Testis (tissue), 3 donors: ENCODE results near the gene PKIG. TPM values are rescaled to one million over a fixed set of nuclear protein-coding genes. Genes with fewer than 3 reads are reported as not detected.

ENCODE experiments used
- DNase-seq: peaks from one replicate; pipeline ENCODE4 v3.0.0-alpha.2; 2019
- H3K27ac ChIP-seq, 2 donors: fragments of 200-600 bp; sonication (generic); one replicate each; pipeline ENCODE4 v1.5.1; 2019
- H3K27me3 ChIP-seq: fragments of 200-600 bp; sonication (generic); one replicate; pipeline ENCODE4 v1.5.1; 2019
- H3K36me3 ChIP-seq: fragments of 200-600 bp; sonication (generic); one replicate; pipeline ENCODE4 v1.5.1; 2017; ENCODE audit warnings: low read depth; ENCODE audit errors: missing control alignments
- H3K4me1 ChIP-seq: fragments of 200-600 bp; sonication (generic); one replicate; pipeline ENCODE4 v1.5.1; 2019
- H3K4me3 ChIP-seq, 2 donors: fragments of 200-600 bp; sonication (generic); one replicate each; pipeline ENCODE4 v1.5.1; 2017 to 2019
- H3K9me3 ChIP-seq: fragments of 200-600 bp; sonication (generic); one replicate; pipeline ENCODE4 v1.5.1; 2017
- POLR2A ChIP-seq: fragments of 450-650 bp; IDR thresholded peaks from one replicate; pipeline ENCODE4 v1.6.1; 2017; ENCODE audit warnings: antibody characterized with exemption, mild to moderate bottlenecking, moderate library complexity
- WGBS, 2 donors: methylation state at CpG; one replicate each; pipeline ENCODE4 v1.1.5; 2018; 5-methylcytosine and 5-hydroxymethylcytosine counted together
- intact Hi-C: fragments of 100-400 bp; cut with DNase I; formaldehyde crosslinking; loops from one replicate; pipeline ENCODE4 v1.15.1; 2023; ENCODE audit warnings: low total_unique reads
- polyA plus RNA-seq: library from polyadenylated mRNA; stranded (reverse); fragments of 350-450 nt; fragmentation: Illumina TruSeq; extraction: RNeasy Lipid Tissue Mini Kit (QIAGEN cat#74804); gene quantifications from one replicate; pipeline ENCODE4 v1.2.3, GENCODE V29; 2014; ENCODE audit warnings: low read depth, low replicate concordance; ENCODE audit not compliant: insufficient read depth
- total RNA-seq, 2 donors: library from RNA; depleted of rRNA; stranded (reverse); fragments of >200 nt; gene quantifications; one replicate each; pipeline ENCODE4 v1.2.3, GENCODE V29; 2016
- TF ChIP-seq, protein P1 (sequence below), 3 experiments: fragments of 450-650 bp in 2 of 3; fragments of 200-600 bp in 1 of 3; sonication (generic) in 1 of 3; IDR thresholded peaks; one replicate each; pipeline ENCODE4 v1.5.1; 2016 to 2019; ENCODE audit warnings: antibody characterized with exemption in 3 of 3, mild to moderate bottlenecking in 2 of 3, moderate library complexity in 1 of 3

PKIG gene
- total and polyA plus RNA-seq, 3 donors from 2014 or later = 66.6 to 180 (median 70.4) TPM

DNA sequence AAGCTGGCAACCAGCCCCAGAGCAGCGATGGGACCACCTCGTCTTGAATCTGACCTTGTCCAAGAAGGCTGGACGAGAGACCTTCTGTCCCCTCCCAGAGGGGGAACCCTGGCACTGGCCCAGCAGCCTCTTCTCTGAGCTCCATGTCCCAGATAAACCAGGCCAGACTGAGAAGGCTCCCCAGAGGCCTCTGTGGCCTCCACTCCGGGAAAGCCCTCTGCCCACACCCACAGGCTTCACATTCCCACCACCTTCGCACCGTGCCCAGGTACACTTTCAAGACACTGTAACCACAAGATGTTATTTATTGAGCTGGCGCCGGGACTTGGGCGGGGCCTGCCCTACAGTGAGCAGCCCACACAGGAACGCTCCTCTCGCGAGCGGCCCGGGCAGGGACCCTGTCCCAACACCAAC lies 35.9 kb downstream of the PKIG start:
- 65 to 82% methylated on average over 13 to 14 of the region's 14 CpGs for WGBS, 2 donors

DNA sequence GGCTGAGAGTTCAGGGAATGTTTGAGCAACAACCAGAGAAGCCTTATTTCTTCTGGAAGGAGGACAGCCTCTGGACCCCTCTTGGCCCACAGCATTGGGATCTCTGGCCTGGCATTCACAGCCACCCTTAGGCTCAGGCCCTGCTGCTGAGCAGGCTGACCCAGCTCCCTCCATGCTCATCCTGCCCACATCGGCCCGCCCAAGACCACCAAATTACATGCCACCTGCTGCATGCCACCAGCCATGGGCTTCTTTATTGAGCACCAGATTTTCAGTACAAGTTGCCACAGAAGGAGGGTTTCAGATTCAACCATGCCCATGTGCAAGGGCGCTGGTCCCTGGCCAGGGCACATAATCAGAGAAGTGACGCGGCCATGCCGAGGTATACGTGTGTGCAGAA lies 36.9 kb downstream of the PKIG start:
- Histone ChIP-seq H3K4me3 (no peak overlapping the region), H3K36me3 (no peaks in the 10 kb centered on the region), H3K4me1 (peaks cover 10% of the 10 kb centered on the region), H3K27me3 (no peaks in the 10 kb centered on the region), H3K9me3 (no peaks in the 10 kb centered on the region), H3K27ac (no peak overlapping the region)
- no peak for DNase-seq
- 96 to 97% methylated on average over 5 to 7 of the region's 7 CpGs for whole genome bisulfite sequencing, 2 donors
- intact Hi-C loops = loop anchor here (10.0 kb wide), 1 partner anchor 144 kb away; the partner anchor contains the start of gene TTPAL
- TF ChIP-seq, protein P1, sequence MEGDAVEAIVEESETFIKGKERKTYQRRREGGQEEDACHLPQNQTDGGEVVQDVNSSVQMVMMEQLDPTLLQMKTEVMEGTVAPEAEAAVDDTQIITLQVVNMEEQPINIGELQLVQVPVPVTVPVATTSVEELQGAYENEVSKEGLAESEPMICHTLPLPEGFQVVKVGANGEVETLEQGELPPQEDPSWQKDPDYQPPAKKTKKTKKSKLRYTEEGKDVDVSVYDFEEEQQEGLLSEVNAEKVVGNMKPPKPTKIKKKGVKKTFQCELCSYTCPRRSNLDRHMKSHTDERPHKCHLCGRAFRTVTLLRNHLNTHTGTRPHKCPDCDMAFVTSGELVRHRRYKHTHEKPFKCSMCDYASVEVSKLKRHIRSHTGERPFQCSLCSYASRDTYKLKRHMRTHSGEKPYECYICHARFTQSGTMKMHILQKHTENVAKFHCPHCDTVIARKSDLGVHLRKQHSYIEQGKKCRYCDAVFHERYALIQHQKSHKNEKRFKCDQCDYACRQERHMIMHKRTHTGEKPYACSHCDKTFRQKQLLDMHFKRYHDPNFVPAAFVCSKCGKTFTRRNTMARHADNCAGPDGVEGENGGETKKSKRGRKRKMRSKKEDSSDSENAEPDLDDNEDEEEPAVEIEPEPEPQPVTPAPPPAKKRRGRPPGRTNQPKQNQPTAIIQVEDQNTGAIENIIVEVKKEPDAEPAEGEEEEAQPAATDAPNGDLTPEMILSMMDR (IDR thresholded peaks at IDR 0.05) = no peak
- TF ChIP-seq POLR2A = no peak

More for the DNA sequence above, 35.9 kb downstream of the PKIG start:
- H3K4me1 ChIP-seq = peaks cover 10% of the 10 kb centered on the region
- no peak overlapping the region for H3K4me3 ChIP-seq
- H3K9me3 ChIP-seq = no peaks in the 10 kb centered on the region
- no peak for DNase-seq
- no peaks in the 10 kb centered on the region for H3K27me3 ChIP-seq
- H3K27ac ChIP-seq = no peak overlapping the region
- no peaks in the 10 kb centered on the region for H3K36me3 ChIP-seq
- TF ChIP-seq, protein P1 (IDR thresholded peaks at IDR 0.05) = no peak
- TF ChIP-seq POLR2A = no peak
- intact Hi-C loops = loop anchor here (10.0 kb wide), 1 partner anchor 144 kb away; the partner anchor contains the start of gene TTPAL

DNA sequence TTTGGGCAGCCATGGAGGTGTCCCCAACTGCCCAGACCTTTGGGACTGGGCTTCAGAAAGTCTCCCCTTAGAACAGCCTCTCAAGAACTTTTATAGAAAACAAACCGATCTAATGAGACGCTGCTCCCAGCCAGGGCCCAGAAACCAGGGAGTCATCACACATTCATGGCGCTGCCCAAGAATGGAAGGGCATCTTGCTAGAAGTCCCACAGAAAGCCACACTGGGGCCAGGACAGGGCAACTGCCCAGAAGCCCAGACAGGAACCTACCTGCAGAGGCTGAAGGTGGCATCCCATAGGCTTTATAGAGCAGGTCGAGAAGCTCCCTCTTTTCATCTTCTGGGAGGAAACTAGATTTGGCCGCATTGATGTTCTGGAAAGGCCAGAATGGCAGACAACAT lies 37.7 kb downstream of the PKIG start:
- WGBS, 2 donors = 99 to 100% methylated on average over 5 of the region's 5 CpGs

DNA sequence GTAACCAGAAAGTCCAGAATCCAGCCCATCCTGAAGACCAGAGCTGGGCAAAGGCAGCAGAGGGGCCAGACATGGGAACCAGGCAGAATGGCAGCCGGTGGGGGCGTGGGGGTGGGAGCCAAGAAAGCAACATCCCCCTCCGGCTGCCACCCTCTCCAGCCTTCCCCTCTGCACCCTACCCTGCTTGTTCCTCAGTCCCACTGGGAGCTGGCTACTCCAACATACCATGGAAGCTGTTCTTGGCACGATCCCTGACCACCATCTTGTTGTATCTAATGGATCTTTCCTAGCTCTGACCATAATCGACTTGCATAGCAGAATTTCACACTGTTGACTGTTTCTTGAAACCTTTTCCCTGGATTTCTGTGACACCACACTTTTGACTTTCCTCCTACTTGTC lies 38.9 kb downstream of the PKIG start:
- WGBS, 2 donors = 90 to 98% methylated on average over 5 of the region's 5 CpGs
- Histone ChIP-seq H3K4me3 (no peak overlapping the region), H3K4me1 (no peaks in the 10 kb centered on the region), H3K27me3 (no peaks in the 10 kb centered on the region), H3K9me3 (no peaks in the 10 kb centered on the region), H3K27ac (no peak overlapping the region), H3K36me3 (no peaks in the 10 kb centered on the region)
- DNase-seq = no peak
- intact Hi-C loops = no loop called here
- TF ChIP-seq POLR2A = no peak
- TF ChIP-seq, protein P1 (IDR thresholded peaks at IDR 0.05) = no peak

More for the DNA sequence above, 37.7 kb downstream of the PKIG start:
- TF ChIP-seq, protein P1 (IDR thresholded peaks at IDR 0.05) = no peak
- TF ChIP-seq POLR2A = no peak
- H3K36me3 ChIP-seq = no peaks in the 10 kb centered on the region
- no peak overlapping the region for H3K4me3 ChIP-seq
- H3K9me3 ChIP-seq = no peaks in the 10 kb centered on the region
- H3K27ac ChIP-seq = no peak overlapping the region
- DNase-seq = no peak
- H3K27me3 ChIP-seq = no peaks in the 10 kb centered on the region
- intact Hi-C loops = no loop called here
- H3K4me1 ChIP-seq = peaks cover 10% of the 10 kb centered on the region

DNA sequence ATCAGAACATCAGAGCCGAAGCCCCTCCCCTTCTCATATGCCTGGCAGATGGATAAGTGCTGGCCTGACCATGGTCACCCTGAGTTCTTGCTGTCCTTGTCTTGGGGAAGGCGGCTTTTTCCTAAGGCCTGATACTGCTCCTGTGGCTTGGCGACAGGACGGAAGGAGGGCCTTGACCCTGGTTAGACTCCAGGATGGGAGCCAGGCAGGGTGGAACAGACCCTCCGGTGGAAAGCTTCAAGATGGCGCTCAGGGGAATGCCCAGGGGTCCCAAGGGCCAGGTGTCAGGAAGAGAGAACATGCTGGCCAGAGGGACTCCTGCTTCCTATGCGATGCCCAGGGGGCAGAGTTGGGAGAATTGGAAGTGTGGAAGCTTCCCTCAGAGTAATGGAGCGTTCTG lies 39.6 kb downstream of the PKIG start:
- Histone ChIP-seq H3K4me1 (no peaks in the 10 kb centered on the region), H3K27me3 (no peaks in the 10 kb centered on the region), H3K4me3 (no peak overlapping the region), H3K9me3 (no peaks in the 10 kb centered on the region), H3K27ac (no peak overlapping the region), H3K36me3 (no peaks in the 10 kb centered on the region)
- no peak for DNase-seq
- TF ChIP-seq, protein P1 (IDR thresholded peaks at IDR 0.05) = no peak
- TF ChIP-seq POLR2A = no peak
- WGBS, 2 donors = 94 to 96% methylated on average over 4 to 8 of the region's 8 CpGs
- intact Hi-C loops = no loop called here
